Measurements from ENCODE around the gene COL4A6.

- no peak for TF ChIP-seq CEBPB (IDR thresholded peaks at IDR 0.05)
- TF ChIP-seq TCF12 (IDR thresholded peaks at IDR 0.05; ENCODE audit: low read depth): no peak
- TF ChIP-seq TAF1 (IDR thresholded peaks at IDR 0.05; ENCODE audit: low read depth): no peak
- no peak for TF ChIP-seq RAD21 (IDR thresholded peaks at IDR 0.05; ENCODE audit: low read depth)
- no peak for TF ChIP-seq CREB1 (IDR thresholded peaks at IDR 0.05; ENCODE audit: low read depth)
- no peak for TF ChIP-seq EP300 (IDR thresholded peaks at IDR 0.05; ENCODE audit: borderline replicate concordance)
- TF ChIP-seq NFIC (IDR thresholded peaks at IDR 0.05): no peak
- TF ChIP-seq, protein P1, sequence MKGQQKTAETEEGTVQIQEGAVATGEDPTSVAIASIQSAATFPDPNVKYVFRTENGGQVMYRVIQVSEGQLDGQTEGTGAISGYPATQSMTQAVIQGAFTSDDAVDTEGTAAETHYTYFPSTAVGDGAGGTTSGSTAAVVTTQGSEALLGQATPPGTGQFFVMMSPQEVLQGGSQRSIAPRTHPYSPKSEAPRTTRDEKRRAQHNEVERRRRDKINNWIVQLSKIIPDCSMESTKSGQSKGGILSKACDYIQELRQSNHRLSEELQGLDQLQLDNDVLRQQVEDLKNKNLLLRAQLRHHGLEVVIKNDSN (IDR thresholded peaks at IDR 0.05): no peak
- no peak for TF ChIP-seq TEAD4 (IDR thresholded peaks at IDR 0.05)
- no peak for TF ChIP-seq FOXM1 (IDR thresholded peaks at IDR 0.05; ENCODE audit: borderline replicate concordance, low read depth)
- TF ChIP-seq, protein P2, sequence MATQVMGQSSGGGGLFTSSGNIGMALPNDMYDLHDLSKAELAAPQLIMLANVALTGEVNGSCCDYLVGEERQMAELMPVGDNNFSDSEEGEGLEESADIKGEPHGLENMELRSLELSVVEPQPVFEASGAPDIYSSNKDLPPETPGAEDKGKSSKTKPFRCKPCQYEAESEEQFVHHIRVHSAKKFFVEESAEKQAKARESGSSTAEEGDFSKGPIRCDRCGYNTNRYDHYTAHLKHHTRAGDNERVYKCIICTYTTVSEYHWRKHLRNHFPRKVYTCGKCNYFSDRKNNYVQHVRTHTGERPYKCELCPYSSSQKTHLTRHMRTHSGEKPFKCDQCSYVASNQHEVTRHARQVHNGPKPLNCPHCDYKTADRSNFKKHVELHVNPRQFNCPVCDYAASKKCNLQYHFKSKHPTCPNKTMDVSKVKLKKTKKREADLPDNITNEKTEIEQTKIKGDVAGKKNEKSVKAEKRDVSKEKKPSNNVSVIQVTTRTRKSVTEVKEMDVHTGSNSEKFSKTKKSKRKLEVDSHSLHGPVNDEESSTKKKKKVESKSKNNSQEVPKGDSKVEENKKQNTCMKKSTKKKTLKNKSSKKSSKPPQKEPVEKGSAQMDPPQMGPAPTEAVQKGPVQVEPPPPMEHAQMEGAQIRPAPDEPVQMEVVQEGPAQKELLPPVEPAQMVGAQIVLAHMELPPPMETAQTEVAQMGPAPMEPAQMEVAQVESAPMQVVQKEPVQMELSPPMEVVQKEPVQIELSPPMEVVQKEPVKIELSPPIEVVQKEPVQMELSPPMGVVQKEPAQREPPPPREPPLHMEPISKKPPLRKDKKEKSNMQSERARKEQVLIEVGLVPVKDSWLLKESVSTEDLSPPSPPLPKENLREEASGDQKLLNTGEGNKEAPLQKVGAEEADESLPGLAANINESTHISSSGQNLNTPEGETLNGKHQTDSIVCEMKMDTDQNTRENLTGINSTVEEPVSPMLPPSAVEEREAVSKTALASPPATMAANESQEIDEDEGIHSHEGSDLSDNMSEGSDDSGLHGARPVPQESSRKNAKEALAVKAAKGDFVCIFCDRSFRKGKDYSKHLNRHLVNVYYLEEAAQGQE (IDR thresholded peaks at IDR 0.05; ENCODE audit: low read depth): no peak
- no peak for TF ChIP-seq ZBTB7A (IDR thresholded peaks at IDR 0.05; ENCODE audit: low read depth)
- no peak for TF ChIP-seq MAX (IDR thresholded peaks at IDR 0.05)
Observed at GRCh38 chrX:108224218-108224617, 214.0 kb downstream of the COL4A6 start.

Data from Ishikawa (cell line).